SU-DHL-6 (cell line): Measurements from ENCODE around the gene SLC17A9.

Experiments used
- H2AFZ ChIP-seq: fragments of 200-600 bp; sonication (generic); 2 replicates; pipeline ENCODE4 v1.6.1; 2014; ENCODE audit warnings: low read depth, mild to moderate bottlenecking, moderate library complexity, mixed read lengths, antibody characterized with exemption, low read length; ENCODE audit not compliant: severe bottlenecking
- H3F3A ChIP-seq: fragments of 200-600 bp; shearing (Covaris generic); 2 replicates; pipeline ENCODE4 v1.6.0; 2016; ENCODE audit warnings: antibody characterized with exemption, mild to moderate bottlenecking; ENCODE audit not compliant: insufficient read depth
- H3K27ac ChIP-seq: fragments of 200-600 bp; sonication (generic); 2 replicates; pipeline ENCODE4 v1.5.1; 2016; ENCODE audit warnings: low read depth, mild to moderate bottlenecking, low read length, moderate library complexity, mixed read lengths
- H3K27me3 ChIP-seq: fragments of 200-600 bp; sonication (generic), shearing (Covaris generic); 2 replicates; pipeline ENCODE4 v1.6.0; 2014; ENCODE audit warnings: mild to moderate bottlenecking, low read length
- H3K36me3 ChIP-seq: fragments of 200-600 bp; sonication (generic); 2 replicates; pipeline ENCODE4 v1.6.1; 2014; ENCODE audit warnings: mild to moderate bottlenecking, low read length, mixed read lengths
- H3K4me2 ChIP-seq: fragments of 300-600, 200-600 bp; shearing (Covaris generic), sonication (generic); 2 replicates; pipeline ENCODE4 v1.6.0; 2014; ENCODE audit warnings: low read length, low read depth, mild to moderate bottlenecking; ENCODE audit not compliant: poor library complexity, severe bottlenecking
- H3K4me3 ChIP-seq: fragments of 200-600 bp; sonication (generic); 2 replicates; pipeline ENCODE4 v1.5.1; 2014; ENCODE audit warnings: antibody characterized with exemption, low read length, mild to moderate bottlenecking, mixed read lengths; ENCODE audit not compliant: insufficient read depth, poor library complexity, severe bottlenecking
- H3K79me2 ChIP-seq: fragments of 200-600 bp; sonication (generic); 2 replicates; pipeline ENCODE4 v1.6.1; 2014; ENCODE audit warnings: mild to moderate bottlenecking, low read length, moderate library complexity; ENCODE audit not compliant: insufficient read depth
- H3K9ac ChIP-seq: fragments of 200-600 bp; sonication (generic); 2 replicates; pipeline ENCODE4 v1.7.0; 2014; ENCODE audit warnings: mild to moderate bottlenecking, low read length
- H3K9me2 ChIP-seq: fragments of 200-600 bp; sonication (generic); replicated peaks from 2 replicates; pipeline ENCODE4 v1.6.1; 2014; ENCODE audit warnings: low read length; ENCODE audit not compliant: insufficient read depth
- H3K9me3 ChIP-seq: fragments of 200-600 bp; sonication (generic); 2 replicates; pipeline ENCODE4 v1.6.1; 2014; ENCODE audit warnings: low read length, mixed read lengths; ENCODE audit not compliant: insufficient read depth
- H4K20me1 ChIP-seq: fragments of 200-600 bp; sonication (generic); 2 replicates; pipeline ENCODE4 v1.6.1; 2014; ENCODE audit warnings: low read depth, mild to moderate bottlenecking, antibody characterized with exemption, low read length, moderate library complexity, mixed read lengths
- EZH2phosphoT487 ChIP-seq: fragments of 200-600 bp; sonication (generic), shearing (Covaris generic); conservative IDR thresholded peaks from 2 replicates; pipeline ENCODE4 v1.6.1; 2018; ENCODE audit warnings: mild to moderate bottlenecking, antibody characterized with exemption, low read length, moderate library complexity, mixed read lengths
- TF ChIP-seq, protein P1 (sequence below): fragments of 200-600 bp; sonication (generic); IDR thresholded peaks from one replicate; pipeline ENCODE4 v1.5.1; 2017; ENCODE audit warnings: antibody characterized with exemption, mild to moderate bottlenecking, low read length, moderate library complexity; ENCODE audit not compliant: insufficient read depth, poor library complexity, severe bottlenecking

Gene SLC17A9

DNA sequence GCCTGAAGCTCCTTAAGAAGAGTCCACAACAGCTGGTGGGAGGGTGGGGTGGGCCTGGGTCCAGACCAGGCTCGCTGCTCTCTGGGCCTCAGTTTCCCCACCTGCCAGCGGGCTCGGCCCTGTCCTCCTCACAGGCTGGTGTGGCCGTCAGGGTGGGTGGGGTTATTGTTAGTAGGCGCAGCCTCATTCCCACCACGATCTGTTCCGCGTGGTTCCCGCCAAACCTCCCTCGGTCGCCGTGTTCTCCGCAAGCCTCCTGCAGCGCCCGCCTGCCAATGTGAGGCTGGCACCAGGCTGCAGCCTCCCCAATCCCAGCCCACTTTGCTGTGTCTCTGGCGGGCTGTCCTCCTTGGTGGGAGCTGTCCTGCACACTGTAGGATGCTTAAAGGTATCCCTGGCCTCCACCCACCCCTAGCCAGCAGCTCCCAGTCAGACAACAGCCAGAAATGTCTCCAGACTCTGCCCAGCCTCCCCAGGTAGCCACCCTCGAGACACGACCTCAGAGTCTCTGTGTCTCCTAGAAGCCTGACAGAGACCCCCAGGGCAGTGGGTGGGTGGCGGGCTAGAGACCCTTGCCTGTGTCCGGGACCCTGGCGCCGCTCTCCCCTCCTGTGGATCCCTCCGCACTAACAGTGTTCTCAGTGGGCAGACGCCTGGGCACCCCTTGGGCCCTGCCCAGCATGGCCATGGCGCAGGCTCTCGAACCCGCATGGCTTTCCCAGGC, 15.3 kb downstream of the SLC17A9 start:
- no peaks in the 10 kb centered on the region for H3K36me3 ChIP-seq
- no peaks in the 10 kb centered on the region for H3K9me3 ChIP-seq
- H3K27ac ChIP-seq: no peak overlapping the region
- H2AFZ ChIP-seq: no peak overlapping the region
- no peak overlapping the region for H3K9ac ChIP-seq
- H3F3A ChIP-seq: no peaks in the 10 kb centered on the region
- no peak overlapping the region for H3K4me2 ChIP-seq
- no peaks in the 10 kb centered on the region for H3K9me2 ChIP-seq
- H4K20me1 ChIP-seq: no peaks in the 10 kb centered on the region
- H3K4me3 ChIP-seq: no peak overlapping the region
- no peak for TF ChIP-seq EZH2phosphoT487
- TF ChIP-seq, protein P1, sequence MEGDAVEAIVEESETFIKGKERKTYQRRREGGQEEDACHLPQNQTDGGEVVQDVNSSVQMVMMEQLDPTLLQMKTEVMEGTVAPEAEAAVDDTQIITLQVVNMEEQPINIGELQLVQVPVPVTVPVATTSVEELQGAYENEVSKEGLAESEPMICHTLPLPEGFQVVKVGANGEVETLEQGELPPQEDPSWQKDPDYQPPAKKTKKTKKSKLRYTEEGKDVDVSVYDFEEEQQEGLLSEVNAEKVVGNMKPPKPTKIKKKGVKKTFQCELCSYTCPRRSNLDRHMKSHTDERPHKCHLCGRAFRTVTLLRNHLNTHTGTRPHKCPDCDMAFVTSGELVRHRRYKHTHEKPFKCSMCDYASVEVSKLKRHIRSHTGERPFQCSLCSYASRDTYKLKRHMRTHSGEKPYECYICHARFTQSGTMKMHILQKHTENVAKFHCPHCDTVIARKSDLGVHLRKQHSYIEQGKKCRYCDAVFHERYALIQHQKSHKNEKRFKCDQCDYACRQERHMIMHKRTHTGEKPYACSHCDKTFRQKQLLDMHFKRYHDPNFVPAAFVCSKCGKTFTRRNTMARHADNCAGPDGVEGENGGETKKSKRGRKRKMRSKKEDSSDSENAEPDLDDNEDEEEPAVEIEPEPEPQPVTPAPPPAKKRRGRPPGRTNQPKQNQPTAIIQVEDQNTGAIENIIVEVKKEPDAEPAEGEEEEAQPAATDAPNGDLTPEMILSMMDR: no peak
- H3K27me3 ChIP-seq: no peaks in the 10 kb centered on the region
- H3K79me2 ChIP-seq: no peaks in the 10 kb centered on the region

DNA sequence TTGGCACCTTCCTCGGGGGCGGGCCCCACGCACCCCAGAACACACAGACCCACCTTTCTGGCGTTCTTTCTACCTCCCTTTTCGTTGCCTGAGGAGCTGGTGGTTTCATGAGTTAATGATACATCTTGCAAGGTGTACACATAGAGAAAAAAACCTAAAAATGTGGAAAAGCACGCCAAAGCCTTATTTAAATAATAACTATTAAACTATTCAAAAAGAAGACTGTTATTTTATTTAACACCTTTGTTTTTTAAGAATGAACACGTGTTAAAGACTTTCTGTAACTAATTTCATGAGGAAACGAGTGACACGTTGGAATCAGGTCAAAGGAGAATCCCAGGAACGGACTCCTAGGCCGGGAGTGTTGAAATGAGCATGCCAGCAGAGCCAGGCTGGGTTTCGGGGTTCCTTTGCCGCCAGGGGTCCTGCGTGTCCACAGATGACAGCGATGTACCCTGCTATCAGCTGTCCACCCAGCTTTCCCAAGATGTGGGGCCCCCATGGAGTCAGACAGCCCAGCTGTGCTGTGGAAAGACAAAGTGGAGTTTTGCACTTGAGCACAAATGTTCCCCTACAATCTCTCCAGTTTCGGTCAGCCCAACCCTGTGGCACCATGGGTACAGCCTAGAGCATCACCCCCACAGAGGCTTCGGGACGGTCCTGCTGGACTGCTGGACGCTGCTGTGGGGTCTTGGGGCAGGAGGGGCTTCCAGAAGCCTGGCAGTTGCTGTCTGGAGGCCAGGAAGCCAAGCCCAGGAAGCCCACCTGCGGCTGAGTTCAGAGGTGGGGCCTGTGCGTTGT, 16.1 kb downstream of the SLC17A9 start:
- Histone ChIP-seq H3K79me2 (no peaks in the 10 kb centered on the region), H3K4me3 (no peak overlapping the region), H3K27ac (no peak overlapping the region), H3K9ac (no peak overlapping the region), H3K9me3 (no peaks in the 10 kb centered on the region), H3K36me3 (no peaks in the 10 kb centered on the region), H4K20me1 (no peaks in the 10 kb centered on the region), H3F3A (no peaks in the 10 kb centered on the region), H3K27me3 (no peaks in the 10 kb centered on the region), H3K4me2 (no peak overlapping the region), H3K9me2 (no peaks in the 10 kb centered on the region), H2AFZ (no peak overlapping the region)
- TF ChIP-seq, protein P1: no peak

DNA sequence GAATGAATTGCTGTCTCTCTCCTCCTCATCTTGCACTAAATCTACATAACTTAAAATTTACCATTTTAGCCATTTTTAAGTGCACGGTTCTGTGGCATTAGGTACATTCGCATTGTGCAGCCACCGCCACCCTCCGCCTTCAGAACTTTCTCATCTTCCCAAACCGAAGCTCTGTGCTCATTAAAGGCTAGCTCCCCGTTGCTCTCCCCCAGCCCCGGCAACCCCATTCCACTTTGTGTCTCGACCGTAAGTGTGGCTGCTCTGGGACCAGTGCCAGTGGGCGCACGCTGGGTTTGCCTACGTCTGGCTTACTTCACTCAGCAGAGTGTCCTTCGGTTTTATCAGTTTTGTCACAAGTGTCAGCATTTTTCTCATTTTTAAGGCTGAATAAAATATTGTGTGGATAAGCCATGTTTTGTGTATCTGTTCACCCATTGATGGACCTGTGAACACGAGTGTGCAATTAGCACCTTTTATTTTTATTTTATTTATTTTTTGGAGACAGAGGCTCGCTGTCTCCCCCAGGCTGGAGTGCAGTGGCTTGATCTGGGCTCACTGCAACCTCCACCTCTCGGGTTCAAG, 16.8 kb downstream of the SLC17A9 start:
- Histone ChIP-seq H4K20me1 (no peaks in the 10 kb centered on the region), H3K36me3 (no peaks in the 10 kb centered on the region), H3K4me2 (no peak overlapping the region), H3K27me3 (no peaks in the 10 kb centered on the region), H3K9me2 (no peaks in the 10 kb centered on the region), H2AFZ (no peak overlapping the region), H3K4me3 (no peak overlapping the region), H3K9me3 (no peaks in the 10 kb centered on the region), H3K9ac (no peak overlapping the region), H3F3A (no peaks in the 10 kb centered on the region), H3K27ac (no peak overlapping the region), H3K79me2 (no peaks in the 10 kb centered on the region)
- TF ChIP-seq, protein P1: no peak
- TF ChIP-seq EZH2phosphoT487: no peak
